Jurkat, Clone E6-1 (cell line): ENCODE measurements around the gene DOCK1. TPM values are rescaled to one million over a fixed set of nuclear protein-coding genes. Genes with fewer than 3 reads are reported as not detected.
"Not testable (repeated sequence)": the region's sequence is repeated elsewhere in the genome, so short reads cannot be mapped to it uniquely, and the experiment has no call there.

Experiments
- DNase-seq: peaks from one replicate; pipeline ENCODE4 v3.0.0-alpha.2; 2011; ENCODE audit warnings: low read depth, low spot score
- H3K4me3 ChIP-seq: 2 replicates; pipeline ENCODE4 v1.5.1; 2011; ENCODE audit warnings: mild to moderate bottlenecking, low read length, control low read depth, moderate library complexity
- polyA plus RNA-seq: library from polyadenylated mRNA; unstranded; fragments of >200 nt; gene quantifications from one replicate; pipeline ENCODE4 v1.2.1, GENCODE V29; 2012; ENCODE audit warnings: missing spikeins; ENCODE audit not compliant: insufficient read length, insufficient read depth

The DOCK1 gene
- polyA plus RNA-seq, result not detected

DNA sequence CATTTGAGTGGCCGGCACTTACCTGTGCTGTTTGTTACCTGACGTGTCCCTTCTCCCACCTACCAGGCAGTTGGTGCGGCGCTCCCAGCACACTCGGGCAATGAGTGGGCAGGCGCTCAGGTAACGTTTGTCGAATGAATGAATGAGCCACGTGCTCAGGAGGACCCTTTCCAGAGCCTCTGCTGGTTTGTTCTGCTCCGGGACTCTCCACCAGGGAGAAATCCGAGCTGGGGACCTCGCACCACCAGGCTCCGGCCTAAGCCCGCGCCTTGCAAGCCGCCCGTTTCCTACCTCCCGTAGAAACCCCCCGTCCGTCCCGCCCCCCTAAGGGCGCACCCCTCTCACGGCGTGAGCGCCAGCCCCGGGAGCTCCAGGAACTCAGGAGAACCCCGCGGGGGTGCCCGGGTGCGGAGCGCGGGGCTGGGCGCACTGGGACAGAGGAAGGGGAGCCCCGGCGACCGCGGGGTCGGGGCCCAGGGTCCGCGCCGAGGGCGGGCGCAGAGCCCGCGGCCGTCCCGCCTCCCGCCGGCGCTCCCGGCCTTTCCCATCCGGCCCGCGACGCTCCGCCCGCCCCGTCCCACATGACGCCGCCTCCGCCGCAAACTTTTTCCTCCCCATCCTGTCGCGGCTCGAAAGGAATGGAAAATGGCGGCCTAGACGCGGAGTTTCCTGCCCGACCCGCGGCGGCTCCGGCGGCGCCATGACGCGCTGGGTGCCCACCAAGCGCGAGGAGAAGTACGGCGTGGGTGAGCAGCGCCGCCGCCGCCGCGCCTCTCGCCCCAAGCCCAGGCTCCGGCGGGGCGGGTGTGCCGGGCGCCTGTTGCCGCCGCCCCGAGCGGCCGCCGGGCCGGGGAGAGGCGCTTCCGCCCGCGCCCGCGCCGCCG, at the start of gene DOCK1:
DOCK1 (plus strand) TSS at position 611 of the 884 bp plus-strand sequence; CDS start at position 701, 90 bp downstream.
- DNase-seq, result no peak
- H3K4me3 ChIP-seq, result no peak within 1 kb of the TSS

GRCh38 chr10:126857178-126857806, 47.9 kb upstream of the DOCK1 start:
- no peak overlapping the region for H3K4me3 ChIP-seq
- no peak for DNase-seq

GRCh38 chr10:126867567-126868365, 37.5 kb upstream of the DOCK1 start:
- no peak for DNase-seq
- no peak overlapping the region for H3K4me3 ChIP-seq

GRCh38 chr10:126868371-126868770, 36.9 kb upstream of the DOCK1 start:
- DNase-seq, result no peak
- no peak overlapping the region for H3K4me3 ChIP-seq

DNA sequence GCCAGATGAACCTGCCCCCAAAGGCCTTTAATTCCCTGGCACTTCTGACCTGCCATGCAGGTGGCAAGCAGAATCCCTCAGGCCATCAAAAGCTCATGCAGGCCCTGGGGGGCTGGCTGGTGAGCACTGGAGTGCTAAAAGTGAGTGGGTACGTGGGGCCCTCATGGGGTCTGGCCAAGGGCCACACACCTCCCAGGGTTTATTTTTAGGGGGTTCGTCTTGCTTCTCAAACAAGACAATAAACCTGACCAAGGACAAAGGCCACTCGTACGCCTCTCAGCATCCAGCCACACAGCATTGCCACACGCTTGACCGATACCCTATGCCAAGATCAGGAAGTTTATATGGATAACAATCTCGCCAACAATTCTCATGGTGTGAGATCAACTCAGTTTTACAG, 33.1 kb upstream of the DOCK1 start:
- no peak overlapping the region for H3K4me3 ChIP-seq

GRCh38 chr10:126872768-126873167, 32.5 kb upstream of the DOCK1 start:
- no peak overlapping the region for H3K4me3 ChIP-seq
- DNase-seq, result no peak

More for the DNA sequence above, 33.1 kb upstream of the DOCK1 start:
- DNase-seq, result no peak

DNA sequence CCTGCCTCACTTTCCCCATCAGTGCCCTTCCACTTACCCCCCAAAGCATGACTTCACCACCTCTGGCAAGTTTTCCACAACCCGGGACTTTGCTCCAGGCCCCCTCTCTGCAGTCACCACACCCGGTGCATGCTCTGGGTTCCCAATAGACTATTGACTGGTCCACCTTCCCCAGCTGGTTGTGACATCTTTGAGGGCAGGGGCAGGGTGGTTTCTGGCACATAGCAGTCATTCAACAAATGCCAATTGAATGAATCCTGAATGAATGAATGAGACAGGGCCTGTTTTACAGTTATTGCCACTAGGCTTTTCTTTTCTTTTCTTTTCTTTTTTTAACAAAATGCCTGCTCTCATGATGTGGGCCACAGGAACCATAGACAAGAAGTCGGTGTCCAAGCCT, 28.8 kb upstream of the DOCK1 start:
- DNase-seq, result no peak
- H3K4me3 ChIP-seq, result no peak overlapping the region

- no peak for DNase-seq
- no peak overlapping the region for H3K4me3 ChIP-seq
These were observed 27.8 kb upstream of the DOCK1 start for GRCh38 chr10:126877390-126877789.

DNA sequence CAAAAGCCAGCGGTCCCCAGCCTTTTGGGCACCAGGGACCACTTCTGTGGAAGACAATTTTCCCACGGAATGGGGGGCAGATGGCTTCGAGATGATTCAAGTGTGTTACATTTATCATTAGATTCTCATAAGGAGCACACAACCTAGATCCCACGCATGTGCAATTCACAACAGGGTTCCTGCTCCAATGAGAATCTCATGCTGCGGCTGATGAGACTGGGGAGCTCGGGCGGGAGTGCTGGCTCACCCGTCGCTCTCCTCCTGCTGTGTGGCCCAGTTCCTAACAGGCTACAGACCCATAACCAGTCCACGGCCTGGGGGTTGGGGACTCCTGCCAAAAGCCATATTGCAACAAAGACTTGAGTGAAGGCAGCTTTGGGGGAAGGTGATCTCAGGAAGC, 26.6 kb upstream of the DOCK1 start:
- DNase-seq, result no peak
- no peak overlapping the region for H3K4me3 ChIP-seq

- no peak overlapping the region for H3K4me3 ChIP-seq
- DNase-seq, result no peak
These were observed 24.3 kb upstream of the DOCK1 start for GRCh38 chr10:126880926-126881325.

DNA sequence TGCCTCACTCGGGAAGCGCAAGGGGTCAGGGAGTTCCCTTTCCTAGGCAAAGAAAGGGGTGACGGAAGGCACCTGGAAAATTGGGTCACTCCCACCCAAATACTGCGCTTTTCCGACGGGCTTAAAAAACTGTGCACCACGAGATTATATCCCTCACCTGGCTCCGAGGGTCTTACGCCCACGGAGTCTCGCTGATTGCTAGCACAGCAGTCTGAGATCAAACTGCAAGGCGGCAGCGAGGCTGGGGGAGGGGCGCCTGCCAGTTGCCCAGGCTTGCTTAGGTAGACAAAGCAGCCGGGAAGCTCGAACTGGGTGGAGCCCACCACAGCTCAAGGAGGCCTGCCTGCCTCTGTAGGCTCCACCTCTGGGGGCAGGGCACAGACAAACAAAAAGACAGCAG, 23.2 kb upstream of the DOCK1 start:
- not testable (repeated sequence) for H3K4me3 ChIP-seq, DNase-seq

GRCh38 chr10:126888436-126888835, 16.8 kb upstream of the DOCK1 start:
- not testable (repeated sequence) for DNase-seq, H3K4me3 ChIP-seq

- DNase-seq, result no peak
- no peak overlapping the region for H3K4me3 ChIP-seq
These were observed 15.8 kb upstream of the DOCK1 start for GRCh38 chr10:126889421-126889820.

DNA sequence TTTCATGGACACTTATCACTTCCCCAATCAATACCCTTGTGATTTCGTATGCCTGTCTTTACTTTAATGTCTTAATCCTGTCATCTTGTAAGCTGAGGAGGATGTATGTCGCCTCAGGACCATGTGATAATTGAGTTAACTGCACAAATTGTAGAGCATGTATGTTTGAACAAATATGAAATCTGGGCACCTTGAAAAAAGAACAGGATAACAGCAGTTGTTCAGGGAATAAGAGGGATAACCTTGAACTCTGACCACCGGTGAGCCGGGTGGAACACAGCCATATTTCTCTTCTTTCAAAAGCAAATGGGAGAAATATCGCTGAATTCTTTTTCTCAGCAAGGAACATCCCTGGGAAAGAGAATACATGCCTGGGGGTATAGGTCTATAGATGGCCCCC, 14.4 kb upstream of the DOCK1 start:
- not testable (repeated sequence) for DNase-seq, H3K4me3 ChIP-seq

DNA sequence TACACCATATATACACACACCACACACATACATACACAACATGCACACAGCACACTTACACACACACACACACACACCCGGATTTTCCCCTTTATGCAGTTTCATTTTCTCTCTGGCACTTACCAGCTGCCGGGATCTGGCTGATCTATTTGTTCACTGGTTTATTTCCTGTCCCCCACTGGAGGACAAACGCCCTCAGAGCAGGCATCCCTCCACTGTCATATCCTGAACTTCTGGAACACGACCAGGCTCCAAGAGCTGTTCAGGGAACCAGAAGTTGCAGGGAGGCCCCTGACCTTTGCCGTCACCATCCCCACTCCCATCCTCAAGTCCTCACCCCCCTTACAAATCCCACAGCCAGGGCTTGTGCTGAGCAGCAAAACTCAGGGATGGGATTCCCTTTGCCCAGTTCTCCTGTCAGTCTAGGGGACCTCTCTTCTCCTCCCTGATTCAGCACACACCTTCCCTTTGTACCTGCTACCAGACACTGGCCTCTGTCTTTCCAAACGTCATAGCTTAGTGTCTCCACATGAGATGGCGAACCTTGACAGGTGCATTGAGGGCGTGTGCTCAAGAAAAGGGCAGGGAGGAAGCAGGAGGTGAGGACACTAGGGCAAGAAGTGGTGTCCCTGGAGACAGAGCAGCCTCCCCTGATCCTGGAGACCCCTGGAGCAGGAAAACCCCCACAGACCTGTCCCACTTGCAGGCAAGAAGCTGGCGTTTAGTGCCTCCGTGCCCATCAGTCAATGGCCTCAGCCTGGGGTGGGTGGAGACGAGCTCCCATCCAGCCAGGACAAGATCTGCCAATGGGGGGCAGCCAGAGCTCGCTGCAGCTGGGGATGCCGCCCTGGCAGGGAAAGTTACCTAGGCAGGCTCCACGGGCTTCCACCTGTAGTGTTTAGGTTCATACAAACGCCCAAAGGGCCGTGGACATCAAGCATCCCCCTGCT, 12.7 kb upstream of the DOCK1 start:
- H3K4me3 ChIP-seq, result no peak overlapping the region
- no peak for DNase-seq

- DNase-seq, result no peak
These were observed 12.0 kb upstream of the DOCK1 start for GRCh38 chr10:126893206-126893605.

DNA sequence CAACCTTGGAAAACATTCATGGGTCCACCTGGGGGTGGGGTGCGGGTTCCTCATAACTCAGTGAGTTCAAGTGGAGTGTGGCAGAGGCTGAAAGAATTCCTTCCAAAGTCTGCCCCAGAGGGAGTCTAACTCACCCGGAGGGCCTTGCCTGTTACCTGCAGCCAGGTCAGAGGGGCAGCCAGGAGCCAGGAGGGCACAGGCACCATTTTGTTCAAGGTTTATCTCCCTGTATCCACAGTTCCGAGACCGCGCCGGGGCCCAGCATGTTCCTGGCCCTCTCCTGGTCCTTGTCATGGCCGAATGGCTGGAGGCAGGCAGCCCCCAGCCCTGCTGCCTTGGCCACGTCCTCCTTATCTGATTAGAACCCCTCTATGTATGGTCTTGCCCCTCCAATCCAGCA, 11.4 kb upstream of the DOCK1 start:
- no peak for DNase-seq
- no peak overlapping the region for H3K4me3 ChIP-seq

More at GRCh38 chr10:126893206-126893605, 12.0 kb upstream of the DOCK1 start:
- H3K4me3 ChIP-seq, result no peak overlapping the region

DNA sequence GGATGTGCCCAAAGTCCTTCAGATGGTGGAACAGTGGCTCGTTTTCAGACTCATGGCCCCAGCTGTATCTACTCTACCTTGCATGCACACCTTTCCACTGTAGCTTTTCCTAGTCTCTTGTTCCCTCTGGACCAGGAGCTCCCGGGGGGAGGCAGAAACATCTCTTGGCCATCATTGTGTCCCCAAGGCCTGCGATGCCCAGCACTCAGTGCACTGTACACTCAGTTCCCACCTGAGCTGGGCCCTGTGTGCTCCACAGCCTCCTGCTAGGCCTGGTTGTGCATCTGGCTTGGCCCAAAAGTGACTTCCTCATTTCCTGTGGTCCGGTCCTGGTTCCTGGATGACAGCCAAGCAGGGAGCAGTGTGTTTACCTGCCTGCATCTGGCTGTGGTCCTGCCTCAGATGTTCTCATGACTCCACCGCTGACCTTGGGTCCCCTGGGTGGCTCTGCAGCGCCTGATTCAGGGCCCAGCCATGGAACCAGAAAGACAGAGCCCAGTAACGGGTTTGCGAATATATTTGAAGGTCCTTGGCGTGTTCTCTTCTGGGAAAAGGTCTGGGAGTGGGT, 9.9 kb upstream of the DOCK1 start:
- no peak for DNase-seq
- no peak overlapping the region for H3K4me3 ChIP-seq
